Activated T-cell treated with anti-CD3 and anti-CD28 coated beads for 4 hours (primary cell): ENCODE results near the gene TULP4.
"Not testable (repeated sequence)": the region's sequence is repeated elsewhere in the genome, so short reads cannot be mapped to it uniquely, and the experiment has no call there.

ENCODE experiments used
- DNase-seq: peaks from one replicate; pipeline ENCODE4 v3.0.0-alpha.2; 2020

TULP4 gene

GRCh38 chr6:158366363-158366762 lies 54.1 kb downstream of the TULP4 start:
- no peak for DNase-seq

GRCh38 chr6:158367816-158368215 lies 55.6 kb downstream of the TULP4 start:
- no peak for DNase-seq

GRCh38 chr6:158369241-158369640 lies 57.0 kb downstream of the TULP4 start:
- DNase-seq = no peak

GRCh38 chr6:158370805-158371204 lies 58.5 kb downstream of the TULP4 start:
- DNase-seq = no peak

GRCh38 chr6:158371261-158371660 lies 59.0 kb downstream of the TULP4 start:
- DNase-seq = no peak

- no peak for DNase-seq
Measured at GRCh38 chr6:158372574-158372973, 60.3 kb downstream of the TULP4 start.

- no peak for DNase-seq
Measured at GRCh38 chr6:158373214-158373613, 60.9 kb downstream of the TULP4 start.

GRCh38 chr6:158374020-158374419 lies 61.8 kb downstream of the TULP4 start:
- DNase-seq = no peak

GRCh38 chr6:158376631-158377081 lies 64.4 kb downstream of the TULP4 start:
- DNase-seq = no peak

- DNase-seq = no peak
Measured at GRCh38 chr6:158377860-158378259, 65.6 kb downstream of the TULP4 start.

- DNase-seq = no peak
Measured at GRCh38 chr6:158379336-158379735, 67.1 kb downstream of the TULP4 start.

GRCh38 chr6:158381214-158381613 lies 68.9 kb downstream of the TULP4 start:
- DNase-seq = no peak

- no peak for DNase-seq
Measured at GRCh38 chr6:158382491-158382890, 70.2 kb downstream of the TULP4 start.

GRCh38 chr6:158383057-158383456 lies 70.8 kb downstream of the TULP4 start:
- no peak for DNase-seq

- DNase-seq = no peak
Measured at GRCh38 chr6:158383542-158383941, 71.3 kb downstream of the TULP4 start.

- DNase-seq = no peak
Measured at GRCh38 chr6:158384671-158385110, 72.4 kb downstream of the TULP4 start.

- DNase-seq = no peak
Measured at GRCh38 chr6:158387036-158387435, 74.8 kb downstream of the TULP4 start.

- no peak for DNase-seq
Measured at GRCh38 chr6:158387578-158387977, 75.3 kb downstream of the TULP4 start.

- DNase-seq = no peak
Measured at GRCh38 chr6:158388727-158389126, 76.5 kb downstream of the TULP4 start.

GRCh38 chr6:158389193-158389919 lies 77.1 kb downstream of the TULP4 start:
- DNase-seq = no peak

GRCh38 chr6:158391276-158391675 lies 79.0 kb downstream of the TULP4 start:
- DNase-seq = no peak

- DNase-seq = not testable (repeated sequence)
Measured at GRCh38 chr6:158391977-158392376, 79.7 kb downstream of the TULP4 start.

GRCh38 chr6:158396136-158396535 lies 83.9 kb downstream of the TULP4 start:
- no peak for DNase-seq

GRCh38 chr6:158397578-158397977 lies 85.3 kb downstream of the TULP4 start:
- no peak for DNase-seq
